GM21528 (cell line): ENCODE measurements around the gene SSTR3.
"Not testable (repeated sequence)": the region's sequence is repeated elsewhere in the genome, so short reads cannot be mapped to it uniquely, and the experiment has no call there.

Source experiments
- ATAC-seq: cut with Tn5 transposase; IDR thresholded peaks from one replicate; pipeline ENCODE4 v1.9.1; 2021; ENCODE audit warnings: mild to moderate bottlenecking, moderate library complexity; ENCODE audit not compliant: unreplicated experiment, low FRiP score

SSTR3 gene

GRCh38 chr22:37243402-37244113, 31.3 kb upstream of the SSTR3 start:
- no peak for ATAC-seq

- ATAC-seq, result peak; percentile 63
These were observed 30.2 kb upstream of the SSTR3 start for GRCh38 chr22:37242395-37242918.

- no peak for ATAC-seq
These were observed 29.3 kb upstream of the SSTR3 start for GRCh38 chr22:37241351-37242142.

DNA sequence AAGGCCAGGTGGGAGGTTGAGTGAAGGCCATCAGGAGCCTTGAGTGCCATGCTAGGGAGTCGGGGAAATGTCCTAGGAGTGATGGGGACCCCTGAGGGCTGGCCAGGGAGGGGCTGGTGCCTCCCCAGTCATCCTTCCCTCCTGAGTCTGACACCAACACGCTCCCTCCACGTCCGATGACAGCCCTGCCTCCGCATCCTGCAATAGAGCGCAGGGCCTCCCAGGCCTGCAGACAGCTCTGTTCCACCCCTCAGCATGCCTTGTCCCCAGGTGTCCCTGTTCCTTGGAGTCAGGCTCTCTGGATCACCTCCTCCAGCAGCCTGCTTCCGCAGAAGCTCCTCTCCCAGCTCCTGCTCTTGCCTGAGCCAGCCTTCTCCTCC, 28.7 kb upstream of the SSTR3 start:
- ATAC-seq, result no peak

GRCh38 chr22:37240240-37240940, 28.1 kb upstream of the SSTR3 start:
- ATAC-seq, result no peak

DNA sequence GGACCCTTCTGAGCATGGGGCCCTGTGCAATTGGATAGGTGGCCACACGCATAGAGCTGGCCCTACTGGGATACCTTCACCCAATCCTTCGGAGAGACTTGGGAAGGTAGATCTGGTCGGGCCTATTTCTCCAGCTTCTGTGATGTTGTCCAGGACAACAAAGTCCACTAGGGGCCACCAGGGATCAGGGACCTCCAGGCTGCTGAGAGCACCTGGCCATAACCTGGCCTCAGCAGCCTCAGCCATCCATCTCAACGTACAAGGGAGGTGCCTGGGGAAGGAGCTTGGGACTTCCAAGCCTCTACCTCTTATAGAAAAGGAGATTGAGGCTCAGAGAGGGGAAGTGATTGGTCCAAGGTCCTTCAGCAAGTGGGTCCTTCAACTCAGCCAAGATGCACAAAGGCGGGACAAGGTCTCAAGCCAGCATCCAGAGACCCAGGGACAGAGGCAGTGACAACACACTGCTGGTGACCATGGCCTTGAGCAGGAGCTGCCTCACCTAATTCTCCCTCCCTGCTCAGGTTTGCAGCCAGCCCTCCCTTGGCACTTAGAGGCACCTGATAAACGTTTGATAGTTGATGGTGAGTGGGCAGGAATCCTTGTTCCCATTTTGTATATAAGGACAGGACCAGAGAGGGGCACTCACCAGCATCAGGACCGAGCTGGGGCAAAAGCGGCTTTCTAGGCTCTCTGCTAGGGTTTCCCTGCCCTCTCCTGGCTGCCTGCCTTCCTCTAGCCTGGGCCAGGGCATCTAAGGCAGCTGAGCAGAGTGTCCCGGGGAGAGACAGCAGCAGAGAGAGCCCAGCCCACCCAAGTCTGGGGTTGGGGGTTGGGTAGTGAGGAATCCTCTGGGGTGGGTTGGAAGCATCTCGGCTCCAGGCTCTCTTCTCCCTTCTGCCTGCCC, 27.3 kb upstream of the SSTR3 start:
- ATAC-seq, result no peak

DNA sequence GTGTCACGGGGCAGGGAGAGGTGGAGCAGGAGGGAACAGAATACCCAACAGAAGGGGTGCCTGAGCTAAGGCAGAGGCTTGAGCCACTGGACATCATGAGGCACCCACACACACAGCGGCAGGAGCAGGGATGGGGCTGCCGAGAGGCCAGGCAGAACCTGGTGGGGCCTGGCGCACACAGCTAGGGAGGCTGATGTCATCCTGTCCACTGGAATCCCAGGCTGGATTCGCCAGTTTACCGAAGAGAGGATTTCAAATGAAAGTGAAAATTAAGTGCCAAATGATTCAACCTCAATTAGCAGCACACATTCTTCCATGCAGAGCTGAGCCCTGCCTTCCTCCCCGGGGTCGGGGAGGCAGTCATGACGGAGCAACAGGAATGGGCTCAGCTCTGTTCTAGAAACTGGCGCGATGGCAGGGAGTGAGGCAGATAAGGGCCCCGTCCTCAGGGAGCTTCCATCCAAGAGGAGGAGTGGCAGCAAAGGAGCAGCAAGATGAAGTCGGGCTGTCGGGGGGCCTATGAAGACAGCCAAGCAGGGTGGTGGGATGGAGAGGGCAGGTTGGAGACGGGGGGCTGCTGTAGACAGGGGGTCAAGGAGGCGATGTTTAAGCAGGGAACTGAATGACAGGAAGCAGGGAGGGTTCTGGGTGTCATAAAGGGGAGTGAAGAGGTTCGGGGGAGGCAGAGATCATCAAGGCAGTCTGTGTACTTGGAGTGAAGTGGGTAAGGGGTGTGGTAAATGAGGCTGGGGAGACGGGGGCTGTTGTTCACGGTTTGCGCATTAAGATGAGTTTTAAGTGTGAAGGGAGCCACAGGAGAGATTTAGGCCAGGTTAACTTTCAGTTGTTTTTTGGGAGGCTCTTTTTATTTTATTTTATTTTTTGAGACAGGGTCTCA, 25.3 kb upstream of the SSTR3 start:
- ATAC-seq, result no peak

- ATAC-seq, result no peak
These were observed 23.8 kb upstream of the SSTR3 start for GRCh38 chr22:37235897-37236607.

GRCh38 chr22:37234736-37235711, 22.7 kb upstream of the SSTR3 start:
- no peak for ATAC-seq

GRCh38 chr22:37233751-37234631, 21.7 kb upstream of the SSTR3 start:
- ATAC-seq, result no peak

DNA sequence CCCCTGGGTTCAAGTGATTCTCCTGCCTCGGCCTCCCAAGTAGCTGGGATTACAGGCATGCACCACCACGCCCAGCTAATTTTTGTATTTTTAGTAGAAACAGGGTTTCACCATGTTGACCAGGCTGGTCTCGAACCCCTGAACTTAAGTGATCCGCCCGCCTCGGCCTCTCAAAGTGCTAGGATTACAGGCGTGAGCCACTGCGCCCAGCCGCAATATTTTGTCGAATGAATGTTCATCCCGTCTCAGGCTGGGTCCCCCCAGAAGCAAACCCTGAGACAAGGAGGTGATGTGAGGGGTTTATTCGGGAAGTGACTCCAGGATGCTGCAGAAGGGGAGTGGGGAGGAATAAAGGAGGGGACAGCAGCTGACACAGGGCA, 21.1 kb upstream of the SSTR3 start:
- ATAC-seq, result not testable (repeated sequence)

GRCh38 chr22:37232140-37232998, 20.1 kb upstream of the SSTR3 start:
- ATAC-seq, result no peak

DNA sequence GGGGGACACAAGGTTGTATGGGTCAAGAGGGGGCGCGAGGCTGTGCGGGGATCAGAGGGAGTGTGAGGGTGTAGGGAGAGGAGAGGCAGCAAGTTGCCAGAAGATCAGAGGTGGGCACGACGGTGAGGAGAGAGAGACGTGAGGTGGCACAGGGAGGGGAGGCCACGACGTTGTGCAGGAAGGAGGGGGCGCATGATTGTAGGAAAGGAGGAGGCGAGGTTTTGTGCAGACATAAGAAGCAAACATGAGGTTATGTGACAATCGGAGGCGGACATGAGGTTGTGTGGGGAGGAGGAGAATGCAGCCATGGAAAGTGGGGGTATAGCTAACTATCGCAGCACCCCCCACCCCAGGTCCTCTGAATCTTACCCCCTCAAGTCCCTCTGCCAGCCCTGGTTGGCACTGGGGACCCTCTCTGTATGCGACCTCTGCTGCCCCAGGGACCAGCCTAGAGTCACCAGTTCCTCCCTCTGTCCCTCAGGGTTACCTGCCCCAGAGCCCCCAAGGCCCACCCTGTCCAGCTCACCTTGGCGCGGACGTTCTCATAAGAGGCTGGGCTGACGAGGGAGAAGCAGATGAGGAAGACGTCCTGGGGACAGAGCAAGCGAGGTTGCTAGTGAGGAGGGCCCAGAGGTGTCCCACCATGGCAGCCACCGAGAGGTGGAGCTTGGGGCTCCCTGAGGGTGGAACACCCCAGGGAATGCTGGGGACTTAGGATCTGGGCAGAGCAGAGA, 19.3 kb upstream of the SSTR3 start:
- ATAC-seq, result no peak

- ATAC-seq, result peak; percentile 36
These were observed 18.6 kb upstream of the SSTR3 start for GRCh38 chr22:37230673-37231405.
